Fibroblast of skin of left quadriceps (primary cell): ENCODE results near the gene ARL4A.

Experiments
- DNase-seq, 2 experiments: peaks; one replicate each; pipeline ENCODE4 v3.0.0-alpha.2; 2013; ENCODE audit warnings: low read depth in 2 of 2

Gene ARL4A

DNA sequence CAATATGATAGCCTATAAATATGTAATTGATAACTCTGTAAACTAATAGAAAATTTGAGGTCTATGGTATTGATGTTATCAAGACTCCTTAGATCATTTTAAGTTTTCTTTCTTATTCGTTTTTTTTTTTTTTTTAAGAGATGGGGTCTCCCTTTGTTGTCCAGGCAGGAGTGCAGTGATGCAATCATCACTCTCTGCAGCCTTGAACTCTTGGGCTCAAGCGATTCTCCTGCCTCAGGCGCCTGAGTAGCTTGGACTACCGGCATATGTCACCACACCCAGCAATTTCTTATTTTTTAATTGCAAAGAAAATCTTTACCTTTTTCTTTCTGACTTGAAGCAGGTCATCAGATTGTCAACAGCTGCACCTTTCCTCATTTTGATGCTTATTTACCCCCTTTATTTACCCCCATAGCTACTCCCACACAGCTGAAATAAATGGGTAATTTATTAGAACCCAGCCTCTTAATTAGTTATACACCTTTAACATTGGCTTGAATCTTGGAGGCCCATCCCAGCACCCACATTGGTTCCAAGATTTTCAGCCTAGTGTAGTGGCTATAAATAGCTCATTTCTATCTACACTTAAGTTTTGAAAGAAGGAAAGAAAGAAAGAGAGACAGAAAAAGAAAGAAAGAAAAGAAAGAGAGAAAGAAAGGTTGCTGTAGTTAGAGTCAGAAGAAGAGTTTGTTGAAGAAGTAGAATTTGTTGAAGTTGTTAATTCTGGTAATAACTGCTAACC lies 38.3 kb downstream of the ARL4A start:
- DNase-seq: no peak

DNA sequence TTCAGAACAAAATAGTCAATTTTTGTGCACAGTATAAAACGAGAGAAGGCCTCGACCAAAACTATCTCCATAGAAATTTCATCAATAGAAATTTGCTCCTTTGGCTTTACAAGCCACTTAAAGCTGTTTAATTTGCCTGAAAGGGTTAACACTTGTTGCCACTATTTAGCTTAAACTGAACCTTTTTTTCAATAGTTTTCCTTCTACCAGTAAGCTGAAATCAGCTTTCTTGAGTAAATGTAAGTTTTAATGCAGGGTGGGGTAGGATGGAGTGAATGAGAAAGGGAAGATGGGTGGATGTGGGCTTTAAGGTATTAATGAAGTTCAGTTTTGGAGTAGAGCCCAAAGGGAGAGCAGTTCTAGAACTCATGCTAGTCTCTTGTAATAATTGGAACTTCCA lies 39.5 kb downstream of the ARL4A start:
- no peak for DNase-seq

DNA sequence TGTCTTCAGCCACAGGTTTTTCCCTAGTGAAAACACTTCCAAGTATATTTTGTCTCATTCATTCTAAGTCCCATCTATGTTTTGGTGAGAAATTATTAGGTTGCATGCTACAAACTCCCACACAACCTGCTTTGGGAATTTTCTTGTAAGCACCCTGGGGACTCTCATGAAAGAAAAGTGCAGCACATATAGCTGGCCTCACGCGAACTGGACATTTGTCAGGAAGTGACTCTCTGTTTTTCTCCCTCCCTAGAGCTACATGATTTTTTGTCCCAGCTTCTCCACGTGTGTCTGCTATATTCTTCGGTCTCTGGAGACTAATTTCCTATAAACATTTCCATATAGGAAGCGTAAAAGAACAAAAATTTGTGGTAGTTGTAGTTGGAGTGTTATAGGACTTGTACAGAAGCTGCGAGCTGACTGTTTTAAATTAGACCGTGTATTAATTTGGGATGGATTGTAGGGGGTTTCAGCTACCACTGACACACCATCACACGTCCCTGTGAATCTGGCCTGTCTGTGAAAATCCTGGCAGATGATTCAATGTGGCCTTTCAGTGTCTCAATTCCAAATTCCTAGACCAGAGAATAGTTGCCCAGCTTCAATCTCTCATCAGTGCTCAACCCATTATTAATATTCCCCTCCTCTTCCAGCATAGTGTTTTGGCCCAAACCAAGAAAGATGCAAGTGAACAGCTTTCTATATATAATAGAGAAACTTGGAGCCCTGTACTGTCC lies 40.2 kb downstream of the ARL4A start:
- DNase-seq: no peak

DNA sequence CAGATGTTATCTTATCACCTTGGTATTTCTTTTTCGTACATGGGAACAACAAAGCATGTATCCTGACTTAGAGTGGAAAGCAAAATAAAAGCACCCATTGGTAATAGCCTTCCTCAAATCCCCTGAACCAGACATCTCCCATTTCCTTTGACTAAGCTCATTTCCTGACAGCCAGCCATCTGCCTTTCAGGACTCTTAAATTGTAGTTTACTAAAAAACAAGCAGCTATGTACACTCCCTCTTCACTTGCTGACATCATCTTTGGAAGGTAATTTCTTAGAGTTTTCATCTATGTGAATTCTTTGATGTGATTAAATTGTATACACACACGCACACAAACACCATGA lies 40.7 kb downstream of the ARL4A start:
- DNase-seq: no peak

DNA sequence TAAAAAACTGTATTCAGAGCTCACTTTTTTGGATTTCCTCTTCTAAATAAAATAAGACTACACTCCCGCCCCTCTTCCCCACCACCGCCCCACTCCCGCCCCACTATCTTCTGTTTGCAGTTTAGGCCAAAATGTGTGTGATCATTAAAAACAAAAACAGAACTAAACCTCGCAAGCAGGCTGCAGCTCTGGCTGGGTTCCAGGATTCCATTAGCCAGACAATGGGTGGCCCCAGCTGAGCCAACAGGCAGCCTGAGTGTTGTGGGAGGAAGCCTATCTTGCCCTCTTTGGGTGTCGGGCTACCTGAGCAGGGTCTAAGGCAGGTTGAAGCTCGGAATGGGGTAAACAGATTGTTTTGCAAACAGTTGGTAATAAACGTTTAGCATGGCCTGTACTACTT lies 41.7 kb downstream of the ARL4A start:
- DNase-seq: no peak

DNA sequence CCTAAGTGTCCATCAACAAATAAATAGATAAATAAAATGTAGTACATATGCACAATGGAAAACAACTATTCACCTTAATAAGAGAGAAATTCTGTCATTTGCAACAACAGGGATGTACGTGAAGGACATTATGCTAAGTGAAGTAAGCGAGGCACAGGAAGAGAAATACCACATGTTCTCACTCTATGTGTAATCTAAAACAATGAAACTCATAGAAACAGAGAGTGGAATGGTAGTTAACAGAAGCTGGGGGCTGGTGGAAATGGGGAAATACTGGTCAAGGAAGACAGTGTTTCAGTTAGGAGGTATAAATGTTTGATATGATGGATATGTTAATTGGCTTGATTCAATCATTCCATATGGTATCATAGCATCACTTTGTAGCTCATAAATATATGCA lies 43.1 kb downstream of the ARL4A start:
- DNase-seq: no peak

DNA sequence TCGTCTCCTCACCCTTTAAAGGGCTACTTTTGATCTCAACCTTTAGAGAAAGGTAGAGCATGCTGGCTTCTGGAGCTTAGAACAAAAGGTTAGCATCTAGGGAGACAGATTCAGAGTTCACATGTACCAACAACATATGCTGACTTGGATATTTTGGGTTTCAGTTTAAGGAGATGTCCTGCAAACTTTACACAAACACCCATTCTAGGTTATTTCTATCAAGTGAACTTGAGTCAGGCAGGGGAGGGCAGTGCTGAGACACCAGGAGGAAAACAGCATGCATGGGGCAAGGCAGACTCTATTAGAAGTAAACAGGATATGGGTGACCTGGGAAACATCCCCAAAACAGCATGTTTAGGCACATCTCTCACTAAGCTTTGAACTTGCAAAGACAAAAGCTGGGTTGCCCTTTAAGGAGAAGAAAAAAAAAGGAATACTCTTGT lies 43.8 kb downstream of the ARL4A start:
- DNase-seq: no peak

DNA sequence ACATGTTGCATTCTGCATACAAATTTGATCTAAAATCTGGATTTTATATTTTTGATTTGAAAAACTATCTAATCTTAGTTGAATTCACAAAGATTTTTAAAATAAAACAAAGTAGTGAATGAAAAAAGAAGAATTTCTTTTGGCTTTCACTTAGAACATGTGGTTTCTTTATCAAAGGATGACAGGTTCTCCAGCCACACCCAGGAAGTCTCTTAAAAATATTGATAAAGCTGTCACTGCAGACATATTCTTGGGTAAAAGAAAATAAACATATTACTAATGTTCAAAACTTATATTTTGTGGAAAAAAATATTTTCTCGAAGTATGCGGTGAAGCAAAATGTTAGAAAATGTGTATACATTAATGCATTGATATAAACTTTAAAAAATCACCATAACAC lies 44.3 kb downstream of the ARL4A start:
- no peak for DNase-seq

DNA sequence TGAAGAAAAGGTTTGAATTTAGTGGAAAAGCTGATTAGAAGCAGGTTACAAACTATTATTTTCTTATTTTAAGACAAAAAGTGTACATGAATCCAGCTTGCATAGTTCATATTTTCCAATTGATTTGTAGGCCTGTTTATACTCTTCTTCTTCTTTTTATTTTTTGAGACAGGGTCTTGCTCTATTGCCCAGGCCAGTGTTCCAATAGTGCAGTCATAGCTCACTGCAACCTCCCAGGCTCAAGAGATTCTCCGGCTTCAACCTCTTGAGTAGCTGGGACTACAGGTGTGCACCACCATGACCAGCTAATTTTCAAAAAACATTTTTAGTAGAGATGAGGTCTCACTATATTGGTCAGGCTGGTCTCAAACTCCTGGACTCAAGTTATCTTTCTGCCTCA lies 45.0 kb downstream of the ARL4A start:
- no peak for DNase-seq

DNA sequence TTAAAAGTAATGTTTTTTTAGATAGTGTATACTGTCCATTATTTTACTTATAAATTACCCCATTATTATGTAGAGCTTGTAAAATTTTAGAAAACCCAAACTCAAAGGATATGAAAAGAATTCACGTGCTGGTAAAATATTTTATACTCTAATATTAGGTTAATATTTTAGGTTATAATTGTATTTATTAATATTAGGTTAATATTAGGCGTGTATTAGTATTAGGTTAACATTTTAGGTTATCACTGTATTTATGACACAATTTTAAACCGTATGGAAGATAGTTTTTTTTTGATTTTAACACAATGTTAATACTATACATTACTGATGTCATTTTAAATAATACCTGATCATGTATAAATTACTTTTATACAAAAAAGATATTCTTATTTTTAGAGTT lies 48.5 kb downstream of the ARL4A start:
- DNase-seq: no peak

DNA sequence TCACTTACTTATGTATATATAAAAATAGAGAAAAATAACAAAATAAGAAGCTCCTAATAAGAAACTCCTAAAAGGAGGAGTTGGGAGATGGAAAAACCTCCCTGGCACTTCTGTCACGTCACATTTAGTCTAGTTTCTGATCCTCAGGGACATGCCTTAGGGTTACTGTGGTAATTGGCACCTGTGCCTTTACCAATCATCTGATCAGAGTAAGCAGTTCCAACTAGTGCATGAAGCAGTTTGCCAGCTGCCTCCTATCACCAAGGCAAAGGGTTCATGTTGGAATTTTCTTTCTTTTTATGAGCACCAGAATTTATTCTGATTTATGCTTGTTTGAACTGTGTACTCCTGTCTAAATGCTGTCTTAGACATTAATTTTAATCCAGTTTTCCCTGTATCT lies 49.9 kb downstream of the ARL4A start:
- no peak for DNase-seq

DNA sequence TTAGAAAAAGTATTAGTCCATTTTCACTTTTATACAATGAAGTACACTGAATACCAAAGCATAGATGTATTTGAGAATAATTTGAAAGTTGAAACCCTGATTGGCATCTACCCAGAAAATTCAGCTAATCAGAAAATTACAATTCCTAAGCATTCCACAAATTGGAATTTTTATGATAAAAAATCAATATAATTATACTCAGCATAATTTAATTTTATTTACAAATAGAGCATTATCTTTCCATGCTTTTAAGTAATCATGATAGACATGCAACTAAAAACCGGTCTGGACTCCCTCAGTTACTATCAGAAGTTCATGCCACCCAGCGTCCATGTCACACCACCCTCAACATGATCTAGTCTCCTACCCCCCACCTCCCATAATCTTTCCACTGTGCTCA lies 50.4 kb downstream of the ARL4A start:
- no peak for DNase-seq

DNA sequence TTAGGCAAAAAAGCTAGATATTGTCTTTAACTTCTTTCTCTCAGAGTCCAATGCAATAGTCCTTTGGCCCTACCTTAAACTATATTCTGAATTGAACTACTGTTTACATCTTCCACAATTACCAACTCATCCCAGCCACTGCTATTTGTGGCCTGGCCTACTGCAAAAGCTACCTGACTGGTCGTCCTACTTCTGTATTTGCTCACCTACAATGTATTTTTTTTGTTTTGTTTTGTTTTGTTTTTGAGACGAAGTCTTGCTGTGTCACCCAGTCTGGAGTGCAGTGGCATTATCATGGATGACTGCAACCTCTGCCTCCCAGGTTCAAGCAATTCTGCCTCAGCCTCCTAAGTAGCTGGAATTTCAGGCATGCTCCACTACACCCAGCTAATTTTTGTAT lies 51.2 kb downstream of the ARL4A start:
- DNase-seq: no peak
